HepG2 (cell line): ENCODE measurements around the gene AP2A2. TPM values are rescaled to one million over a fixed set of nuclear protein-coding genes. Genes with fewer than 3 reads are reported as not detected.

Source experiments
- FOXA3 ChIP-seq: IDR thresholded peaks from 2 replicates; pipeline ENCODE4 v1.6.1; 2016; ENCODE audit warnings: missing genetic modification reagents, missing compliant biosample characterization
- RBAK ChIP-seq: sonication (generic); formaldehyde crosslinking; IDR thresholded peaks from 2 replicates; pipeline ENCODE4 v1.5.1; 2020; ENCODE audit warnings: mild to moderate bottlenecking, missing genetic modification reagents
- RFXAP ChIP-seq: sonication (generic); formaldehyde crosslinking; IDR thresholded peaks from 2 replicates; pipeline ENCODE4 v1.4.0; 2020; ENCODE audit warnings: missing genetic modification reagents, borderline replicate concordance
- SIN3B ChIP-seq: fragments of 150-350 bp; IDR thresholded peaks from 2 replicates; pipeline ENCODE4 v1.6.1; 2014; ENCODE audit warnings: low read length
- SNRNP70 ChIP-seq: fragments of 200-400 bp; formaldehyde crosslinking; IDR thresholded peaks from 2 replicates; pipeline ENCODE4 v1.6.1; 2017; ENCODE audit warnings: mild to moderate bottlenecking, low read depth, low read length, moderate library complexity
- ZNF616 ChIP-seq: sonication (generic); formaldehyde crosslinking; IDR thresholded peaks from 2 replicates; pipeline ENCODE4 v1.5.0; 2020; ENCODE audit warnings: low read depth, mild to moderate bottlenecking, missing genetic modification reagents
- polyA plus RNA-seq, 8 experiments: library from polyadenylated mRNA; depleted of rRNA in 3 of 8; stranded (reverse) in 7 of 8; unstranded in 1 of 8; fragments of >200 nt; fragmentation: Illumina TruSeq in 4 of 8; extraction: Trizol in 4 of 8; gene quantifications; 2 replicates each; pipeline versions ENCODE4 v1.2.1 to v1.2.3, GENCODE V29; 2011 to 2016; ENCODE audit warnings: low read depth in 4 of 8, missing spikeins in 1 of 8, mixed read lengths in 1 of 8; ENCODE audit not compliant: insufficient read depth in 1 of 8
- total RNA-seq, 5 experiments: library from RNA; depleted of rRNA; stranded (reverse); fragments of >200 nt; fragmentation: Illumina TruSeq; extraction: Trizol; gene quantifications; 2 replicates each; pipeline ENCODE4 v1.2.3, GENCODE V29; 2016; ENCODE audit warnings: low read depth in 1 of 5
- TF ChIP-seq, protein P1 (sequence below): sonication (generic); formaldehyde crosslinking; IDR thresholded peaks from 2 replicates; pipeline ENCODE4 v1.9.0; 2021; ENCODE audit warnings: missing genetic modification reagents, borderline replicate concordance
- TF ChIP-seq, protein P2 (sequence below): sonication (generic); formaldehyde crosslinking; IDR thresholded peaks from 2 replicates; pipeline ENCODE4 v1.4.0; 2020; ENCODE audit warnings: mild to moderate bottlenecking, missing genetic modification reagents
- TF ChIP-seq, protein P3 (sequence below): sonication (generic); formaldehyde crosslinking; IDR thresholded peaks from 2 replicates; pipeline ENCODE4 v1.5.1; 2020; ENCODE audit warnings: missing genetic modification reagents, mild to moderate bottlenecking, borderline replicate concordance
- TF ChIP-seq, protein P4 (sequence below): sonication (generic); formaldehyde crosslinking; IDR thresholded peaks from 2 replicates; pipeline ENCODE4 v1.5.0; 2020; ENCODE audit warnings: missing genetic modification reagents
- TF ChIP-seq, protein P5 (sequence below): sonication (generic); formaldehyde crosslinking; IDR thresholded peaks from 2 replicates; pipeline ENCODE4 v1.4.0; 2020; ENCODE audit warnings: missing genetic modification reagents

AP2A2 gene
- total and polyA plus RNA-seq, 2 of the 13 experiments (the other 11 are each of a cell fraction or from before 2014, with no cell fraction given): 25.7 to 75.7 TPM

DNA sequence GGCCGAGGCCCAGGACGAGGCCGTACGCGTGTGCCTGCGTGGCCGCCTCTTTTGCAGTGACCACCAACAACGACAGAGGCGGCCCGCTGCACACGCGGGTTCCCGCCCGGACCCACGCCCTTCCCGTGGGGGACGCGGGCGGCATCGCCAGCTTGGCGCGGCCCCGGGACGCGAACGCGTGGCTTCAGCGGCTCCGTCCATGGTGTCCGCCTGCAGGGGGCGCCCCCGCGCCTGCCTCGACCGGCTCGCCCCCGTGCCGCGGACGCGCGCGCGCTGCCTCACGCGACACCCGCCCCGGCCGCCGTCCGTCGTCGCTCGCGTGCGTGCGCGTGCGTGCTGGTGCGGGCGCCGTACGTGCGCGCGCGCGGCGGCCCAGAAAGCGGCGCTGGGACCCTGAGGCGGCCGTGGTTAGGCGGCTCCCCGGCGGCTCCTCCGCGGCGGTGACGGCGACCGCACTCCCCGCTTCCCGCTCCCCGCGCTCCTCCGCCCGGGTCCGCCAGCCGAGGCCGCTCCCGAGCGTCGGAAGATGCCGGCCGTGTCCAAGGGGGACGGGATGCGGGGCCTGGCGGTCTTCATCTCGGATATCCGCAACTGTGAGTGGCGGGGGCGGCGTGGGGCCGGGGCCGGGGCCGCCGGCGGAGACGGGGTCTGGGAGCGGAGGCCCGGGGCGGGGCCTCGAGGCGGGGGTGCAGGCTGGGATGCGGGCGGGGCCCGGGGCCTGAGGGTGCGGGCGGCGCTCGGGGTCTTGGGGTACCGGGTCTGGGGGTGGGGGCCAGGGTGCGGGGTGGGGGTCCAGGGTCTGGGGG lies at the start of gene AP2A2 (continued):
- TF ChIP-seq SNRNP70 (no peak), FOXA3 (CRISPR knock-in tag) (no peak), RBAK (CRISPR knock-in tag) (no peak), ZNF616 (no peak), RFXAP (no peak), SIN3B (no peak)
- TF ChIP-seq, protein P1, sequence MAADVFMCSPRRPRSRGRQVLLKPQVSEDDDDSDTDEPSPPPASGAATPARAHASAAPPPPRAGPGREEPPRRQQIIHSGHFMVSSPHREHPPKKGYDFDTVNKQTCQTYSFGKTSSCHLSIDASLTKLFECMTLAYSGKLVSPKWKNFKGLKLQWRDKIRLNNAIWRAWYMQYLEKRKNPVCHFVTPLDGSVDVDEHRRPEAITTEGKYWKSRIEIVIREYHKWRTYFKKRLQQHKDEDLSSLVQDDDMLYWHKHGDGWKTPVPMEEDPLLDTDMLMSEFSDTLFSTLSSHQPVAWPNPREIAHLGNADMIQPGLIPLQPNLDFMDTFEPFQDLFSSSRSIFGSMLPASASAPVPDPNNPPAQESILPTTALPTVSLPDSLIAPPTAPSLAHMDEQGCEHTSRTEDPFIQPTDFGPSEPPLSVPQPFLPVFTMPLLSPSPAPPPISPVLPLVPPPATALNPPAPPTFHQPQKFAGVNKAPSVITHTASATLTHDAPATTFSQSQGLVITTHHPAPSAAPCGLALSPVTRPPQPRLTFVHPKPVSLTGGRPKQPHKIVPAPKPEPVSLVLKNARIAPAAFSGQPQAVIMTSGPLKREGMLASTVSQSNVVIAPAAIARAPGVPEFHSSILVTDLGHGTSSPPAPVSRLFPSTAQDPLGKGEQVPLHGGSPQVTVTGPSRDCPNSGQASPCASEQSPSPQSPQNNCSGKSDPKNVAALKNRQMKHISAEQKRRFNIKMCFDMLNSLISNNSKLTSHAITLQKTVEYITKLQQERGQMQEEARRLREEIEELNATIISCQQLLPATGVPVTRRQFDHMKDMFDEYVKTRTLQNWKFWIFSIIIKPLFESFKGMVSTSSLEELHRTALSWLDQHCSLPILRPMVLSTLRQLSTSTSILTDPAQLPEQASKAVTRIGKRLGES (CRISPR knock-in tag): no peak
- TF ChIP-seq, protein P2, sequence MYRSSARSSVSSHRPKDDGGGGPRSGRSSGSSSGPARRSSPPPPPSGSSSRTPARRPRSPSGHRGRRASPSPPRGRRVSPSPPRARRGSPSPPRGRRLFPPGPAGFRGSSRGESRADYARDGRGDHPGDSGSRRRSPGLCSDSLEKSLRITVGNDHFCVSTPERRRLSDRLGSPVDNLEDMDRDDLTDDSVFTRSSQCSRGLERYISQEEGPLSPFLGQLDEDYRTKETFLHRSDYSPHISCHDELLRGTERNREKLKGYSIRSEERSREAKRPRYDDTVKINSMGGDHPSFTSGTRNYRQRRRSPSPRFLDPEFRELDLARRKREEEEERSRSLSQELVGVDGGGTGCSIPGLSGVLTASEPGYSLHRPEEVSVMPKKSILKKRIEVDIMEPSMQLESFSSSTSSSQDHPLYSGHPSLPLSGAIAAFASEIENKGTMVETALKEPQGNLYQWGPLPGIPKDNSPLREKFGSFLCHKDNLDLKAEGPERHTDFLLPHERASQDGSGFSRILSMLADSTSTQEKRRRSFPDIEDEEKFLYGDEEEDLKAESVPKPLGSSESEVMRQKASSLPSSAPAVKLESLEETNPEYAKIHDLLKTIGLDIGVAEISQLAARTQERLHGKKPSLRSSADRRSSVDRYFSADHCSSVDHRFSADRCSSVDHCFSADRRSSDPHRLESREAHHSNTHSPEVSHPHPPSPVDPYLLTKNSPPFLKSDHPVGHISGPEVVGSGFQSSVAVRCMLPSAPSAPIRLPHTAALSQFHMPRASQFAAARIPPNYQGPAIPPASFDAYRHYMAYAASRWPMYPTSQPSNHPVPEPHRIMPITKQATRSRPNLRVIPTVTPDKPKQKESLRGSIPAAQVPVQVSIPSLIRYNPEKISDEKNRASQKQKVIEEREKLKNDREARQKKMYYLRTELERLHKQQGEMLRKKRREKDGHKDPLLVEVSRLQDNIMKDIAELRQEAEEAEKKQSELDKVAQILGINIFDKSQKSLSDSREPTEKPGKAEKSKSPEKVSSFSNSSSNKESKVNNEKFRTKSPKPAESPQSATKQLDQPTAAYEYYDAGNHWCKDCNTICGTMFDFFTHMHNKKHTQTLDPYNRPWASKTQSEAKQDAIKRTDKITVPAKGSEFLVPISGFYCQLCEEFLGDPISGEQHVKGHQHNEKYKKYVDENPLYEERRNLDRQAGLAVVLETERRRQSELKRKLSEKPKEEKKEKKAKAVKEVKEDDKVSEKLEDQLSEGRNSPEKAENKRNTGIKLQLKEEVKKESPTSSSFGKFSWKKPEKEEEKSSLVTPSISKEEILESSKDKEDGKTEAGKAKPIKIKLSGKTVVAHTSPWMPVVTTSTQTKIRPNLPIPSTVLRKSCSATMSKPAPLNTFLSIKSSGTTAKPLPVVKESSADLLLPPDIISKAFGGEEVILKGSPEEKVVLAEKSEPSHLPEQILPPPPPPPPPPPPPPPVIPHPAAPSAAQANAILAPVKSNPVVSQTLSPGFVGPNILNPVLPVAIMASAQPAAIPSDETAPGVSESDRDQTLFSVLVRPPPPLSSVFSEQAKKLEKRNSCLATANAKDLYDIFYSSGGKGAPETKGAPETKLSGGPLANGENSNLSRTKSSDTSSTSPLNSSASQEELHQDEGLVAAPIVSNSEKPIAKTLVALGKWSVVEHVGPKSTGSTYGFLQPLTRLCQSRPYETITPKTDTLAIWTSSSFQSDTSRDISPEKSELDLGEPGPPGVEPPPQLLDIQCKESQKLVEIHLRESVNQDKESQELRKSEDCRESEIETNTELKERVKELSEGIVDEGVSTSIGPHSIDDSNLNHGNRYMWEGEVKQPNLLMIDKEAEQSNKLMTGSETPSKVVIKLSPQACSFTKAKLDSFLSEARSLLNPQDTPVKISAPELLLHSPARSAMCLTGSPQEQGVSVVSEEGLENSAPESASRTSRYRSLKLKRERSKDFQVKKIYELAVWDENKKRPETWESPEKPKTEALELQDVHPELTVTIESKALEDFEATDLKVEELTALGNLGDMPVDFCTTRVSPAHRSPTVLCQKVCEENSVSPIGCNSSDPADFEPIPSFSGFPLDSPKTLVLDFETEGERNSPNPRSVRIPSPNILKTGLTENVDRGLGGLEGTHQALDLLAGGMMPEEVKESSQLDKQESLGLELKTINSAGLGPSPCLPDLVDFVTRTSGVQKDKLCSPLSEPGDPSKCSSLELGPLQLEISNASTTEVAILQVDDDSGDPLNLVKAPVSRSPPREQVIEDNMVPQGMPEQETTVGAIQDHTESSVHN: no peak
- TF ChIP-seq, protein P3, sequence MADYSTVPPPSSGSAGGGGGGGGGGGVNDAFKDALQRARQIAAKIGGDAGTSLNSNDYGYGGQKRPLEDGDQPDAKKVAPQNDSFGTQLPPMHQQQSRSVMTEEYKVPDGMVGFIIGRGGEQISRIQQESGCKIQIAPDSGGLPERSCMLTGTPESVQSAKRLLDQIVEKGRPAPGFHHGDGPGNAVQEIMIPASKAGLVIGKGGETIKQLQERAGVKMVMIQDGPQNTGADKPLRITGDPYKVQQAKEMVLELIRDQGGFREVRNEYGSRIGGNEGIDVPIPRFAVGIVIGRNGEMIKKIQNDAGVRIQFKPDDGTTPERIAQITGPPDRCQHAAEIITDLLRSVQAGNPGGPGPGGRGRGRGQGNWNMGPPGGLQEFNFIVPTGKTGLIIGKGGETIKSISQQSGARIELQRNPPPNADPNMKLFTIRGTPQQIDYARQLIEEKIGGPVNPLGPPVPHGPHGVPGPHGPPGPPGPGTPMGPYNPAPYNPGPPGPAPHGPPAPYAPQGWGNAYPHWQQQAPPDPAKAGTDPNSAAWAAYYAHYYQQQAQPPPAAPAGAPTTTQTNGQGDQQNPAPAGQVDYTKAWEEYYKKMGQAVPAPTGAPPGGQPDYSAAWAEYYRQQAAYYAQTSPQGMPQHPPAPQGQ (CRISPR knock-in tag): no peak
- TF ChIP-seq, protein P4, sequence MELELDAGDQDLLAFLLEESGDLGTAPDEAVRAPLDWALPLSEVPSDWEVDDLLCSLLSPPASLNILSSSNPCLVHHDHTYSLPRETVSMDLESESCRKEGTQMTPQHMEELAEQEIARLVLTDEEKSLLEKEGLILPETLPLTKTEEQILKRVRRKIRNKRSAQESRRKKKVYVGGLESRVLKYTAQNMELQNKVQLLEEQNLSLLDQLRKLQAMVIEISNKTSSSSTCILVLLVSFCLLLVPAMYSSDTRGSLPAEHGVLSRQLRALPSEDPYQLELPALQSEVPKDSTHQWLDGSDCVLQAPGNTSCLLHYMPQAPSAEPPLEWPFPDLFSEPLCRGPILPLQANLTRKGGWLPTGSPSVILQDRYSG: no peak
- TF ChIP-seq, protein P5, sequence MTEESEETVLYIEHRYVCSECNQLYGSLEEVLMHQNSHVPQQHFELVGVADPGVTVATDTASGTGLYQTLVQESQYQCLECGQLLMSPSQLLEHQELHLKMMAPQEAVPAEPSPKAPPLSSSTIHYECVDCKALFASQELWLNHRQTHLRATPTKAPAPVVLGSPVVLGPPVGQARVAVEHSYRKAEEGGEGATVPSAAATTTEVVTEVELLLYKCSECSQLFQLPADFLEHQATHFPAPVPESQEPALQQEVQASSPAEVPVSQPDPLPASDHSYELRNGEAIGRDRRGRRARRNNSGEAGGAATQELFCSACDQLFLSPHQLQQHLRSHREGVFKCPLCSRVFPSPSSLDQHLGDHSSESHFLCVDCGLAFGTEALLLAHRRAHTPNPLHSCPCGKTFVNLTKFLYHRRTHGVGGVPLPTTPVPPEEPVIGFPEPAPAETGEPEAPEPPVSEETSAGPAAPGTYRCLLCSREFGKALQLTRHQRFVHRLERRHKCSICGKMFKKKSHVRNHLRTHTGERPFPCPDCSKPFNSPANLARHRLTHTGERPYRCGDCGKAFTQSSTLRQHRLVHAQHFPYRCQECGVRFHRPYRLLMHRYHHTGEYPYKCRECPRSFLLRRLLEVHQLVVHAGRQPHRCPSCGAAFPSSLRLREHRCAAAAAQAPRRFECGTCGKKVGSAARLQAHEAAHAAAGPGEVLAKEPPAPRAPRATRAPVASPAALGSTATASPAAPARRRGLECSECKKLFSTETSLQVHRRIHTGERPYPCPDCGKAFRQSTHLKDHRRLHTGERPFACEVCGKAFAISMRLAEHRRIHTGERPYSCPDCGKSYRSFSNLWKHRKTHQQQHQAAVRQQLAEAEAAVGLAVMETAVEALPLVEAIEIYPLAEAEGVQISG (CRISPR knock-in tag): no peak
